Chondrocyte (in vitro differentiated cells): ENCODE data around the gene ANKRD12. TPM values are rescaled to one million over a fixed set of nuclear protein-coding genes. Genes with fewer than 3 reads are reported as not detected.

Experiments
- DNase-seq: peaks from one replicate; pipeline ENCODE4 v3.0.0; 2021; ENCODE audit warnings: mixed read lengths, low spot score
- H3K27ac Mint-ChIP-seq: one replicate; pipeline ENCODE4 v1.8.0; 2021; ENCODE audit warnings: mild to moderate bottlenecking, moderate library complexity, mixed read lengths; ENCODE audit not compliant: unreplicated experiment
- H3K27me3 Mint-ChIP-seq: 2 replicates; pipeline ENCODE4 v1.8.0; 2021; ENCODE audit warnings: low read depth, mixed read lengths
- H3K36me3 Mint-ChIP-seq: 2 replicates; pipeline ENCODE4 v1.8.0; 2021; ENCODE audit warnings: low read depth, mixed read lengths
- H3K4me1 Mint-ChIP-seq: 2 replicates; pipeline ENCODE4 v1.8.0; 2021; ENCODE audit warnings: low read depth, mild to moderate bottlenecking, mixed read lengths
- H3K4me3 Mint-ChIP-seq: one replicate; pipeline ENCODE4 v1.8.0; 2021; ENCODE audit warnings: mild to moderate bottlenecking, moderate library complexity, mixed read lengths; ENCODE audit not compliant: unreplicated experiment
- H3K9me3 Mint-ChIP-seq: 2 replicates; pipeline ENCODE4 v1.8.0; 2021; ENCODE audit warnings: low read depth, mixed read lengths
- total RNA-seq: library from RNA; stranded (reverse); gene quantifications from 3 replicates; pipeline ENCODE4 v1.2.1, GENCODE V29; 2021
- TF ChIP-seq, protein P1 (sequence below): fragments of 200-600 bp; sonication (generic); IDR thresholded peaks from 2 replicates; pipeline ENCODE4 v1.5.0; 2021; ENCODE audit warnings: antibody characterized with exemption, mild to moderate bottlenecking, moderate library complexity

Gene ANKRD12
- total RNA-seq, 1 donor from 2014 or later: 34.0 TPM

DNA sequence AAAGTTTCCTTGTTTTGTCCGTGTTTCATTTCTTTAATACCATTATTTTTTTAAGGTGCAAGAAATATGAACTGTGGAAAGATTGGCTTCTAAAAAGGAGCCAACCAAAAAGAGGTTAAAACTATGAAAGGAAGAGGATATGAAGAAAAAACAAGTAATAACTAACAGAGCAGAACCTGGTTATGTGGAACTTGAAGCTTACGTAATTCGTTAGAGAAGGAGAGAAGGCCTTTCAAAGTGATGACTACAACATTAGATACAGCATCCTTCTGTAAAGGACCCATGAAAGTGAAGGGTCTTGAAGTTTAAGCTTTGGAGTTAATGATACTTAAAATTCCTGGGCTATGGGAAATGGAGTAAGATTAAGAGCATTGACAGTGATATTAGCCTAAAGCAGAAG lies 84.5 kb downstream of the ANKRD12 start:
- TF ChIP-seq, protein P1, sequence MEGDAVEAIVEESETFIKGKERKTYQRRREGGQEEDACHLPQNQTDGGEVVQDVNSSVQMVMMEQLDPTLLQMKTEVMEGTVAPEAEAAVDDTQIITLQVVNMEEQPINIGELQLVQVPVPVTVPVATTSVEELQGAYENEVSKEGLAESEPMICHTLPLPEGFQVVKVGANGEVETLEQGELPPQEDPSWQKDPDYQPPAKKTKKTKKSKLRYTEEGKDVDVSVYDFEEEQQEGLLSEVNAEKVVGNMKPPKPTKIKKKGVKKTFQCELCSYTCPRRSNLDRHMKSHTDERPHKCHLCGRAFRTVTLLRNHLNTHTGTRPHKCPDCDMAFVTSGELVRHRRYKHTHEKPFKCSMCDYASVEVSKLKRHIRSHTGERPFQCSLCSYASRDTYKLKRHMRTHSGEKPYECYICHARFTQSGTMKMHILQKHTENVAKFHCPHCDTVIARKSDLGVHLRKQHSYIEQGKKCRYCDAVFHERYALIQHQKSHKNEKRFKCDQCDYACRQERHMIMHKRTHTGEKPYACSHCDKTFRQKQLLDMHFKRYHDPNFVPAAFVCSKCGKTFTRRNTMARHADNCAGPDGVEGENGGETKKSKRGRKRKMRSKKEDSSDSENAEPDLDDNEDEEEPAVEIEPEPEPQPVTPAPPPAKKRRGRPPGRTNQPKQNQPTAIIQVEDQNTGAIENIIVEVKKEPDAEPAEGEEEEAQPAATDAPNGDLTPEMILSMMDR: no peak
- Mint-ChIP-seq H3K27ac (no peak overlapping the region), H3K4me3 (no peak overlapping the region), H3K4me1 (peaks cover 10% of the 10 kb centered on the region), H3K9me3 (no peaks in the 10 kb centered on the region), H3K36me3 (peaks cover 33% of the 10 kb centered on the region), H3K27me3 (no peaks in the 10 kb centered on the region)
- no peak for DNase-seq

DNA sequence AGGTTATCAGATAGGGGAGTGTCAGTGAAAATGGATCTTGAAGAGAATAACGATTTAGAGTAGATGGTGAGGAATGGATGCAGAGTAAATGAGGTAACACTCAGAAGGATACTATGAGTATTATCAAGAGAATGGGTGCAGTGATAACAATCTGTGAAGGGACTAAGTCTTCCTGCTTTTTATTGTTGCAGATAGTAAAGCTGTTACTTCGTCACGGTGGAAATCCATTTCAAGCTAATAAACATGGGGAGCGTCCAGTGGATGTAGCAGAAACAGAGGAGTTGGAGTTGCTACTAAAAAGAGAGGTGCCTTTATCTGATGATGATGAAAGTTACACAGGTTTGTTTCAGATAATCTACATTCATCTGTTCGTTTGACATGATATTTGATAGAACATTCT lies 85.1 kb downstream of the ANKRD12 start:
- no peaks in the 10 kb centered on the region for H3K9me3 Mint-ChIP-seq
- no peaks in the 10 kb centered on the region for H3K27me3 Mint-ChIP-seq
- peaks cover 10% of the 10 kb centered on the region for H3K4me1 Mint-ChIP-seq
- no peak overlapping the region for H3K4me3 Mint-ChIP-seq
- DNase-seq: no peak
- peaks cover 30% of the 10 kb centered on the region for H3K36me3 Mint-ChIP-seq
- TF ChIP-seq, protein P1: no peak
- no peak overlapping the region for H3K27ac Mint-ChIP-seq

DNA sequence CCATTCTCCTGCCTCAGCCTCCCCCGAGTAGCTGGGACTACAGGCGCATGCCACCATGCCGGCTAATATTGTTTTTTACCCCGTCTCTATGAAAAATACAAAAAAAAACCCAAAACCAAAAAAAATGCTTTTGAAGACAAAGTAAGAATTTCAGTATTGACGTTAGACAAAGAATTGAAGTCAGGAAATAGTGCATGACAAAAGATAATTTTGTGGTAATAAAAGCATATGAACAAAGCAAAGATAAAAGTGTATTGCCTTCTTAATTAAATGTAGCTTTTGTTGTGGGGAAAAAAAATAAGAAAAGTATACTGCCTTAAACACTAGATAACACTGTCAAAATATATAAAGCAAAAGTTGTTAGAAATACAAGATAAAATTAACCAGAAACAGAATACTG lies 86.8 kb downstream of the ANKRD12 start:
- TF ChIP-seq, protein P1: no peak
- H3K4me3 Mint-ChIP-seq: no peak overlapping the region
- H3K4me1 Mint-ChIP-seq: peaks cover under 1% of the 10 kb centered on the region
- no peak for DNase-seq
- H3K36me3 Mint-ChIP-seq: peaks cover 35% of the 10 kb centered on the region
- no peaks in the 10 kb centered on the region for H3K27me3 Mint-ChIP-seq
- no peak overlapping the region for H3K27ac Mint-ChIP-seq
- H3K9me3 Mint-ChIP-seq: no peaks in the 10 kb centered on the region

DNA sequence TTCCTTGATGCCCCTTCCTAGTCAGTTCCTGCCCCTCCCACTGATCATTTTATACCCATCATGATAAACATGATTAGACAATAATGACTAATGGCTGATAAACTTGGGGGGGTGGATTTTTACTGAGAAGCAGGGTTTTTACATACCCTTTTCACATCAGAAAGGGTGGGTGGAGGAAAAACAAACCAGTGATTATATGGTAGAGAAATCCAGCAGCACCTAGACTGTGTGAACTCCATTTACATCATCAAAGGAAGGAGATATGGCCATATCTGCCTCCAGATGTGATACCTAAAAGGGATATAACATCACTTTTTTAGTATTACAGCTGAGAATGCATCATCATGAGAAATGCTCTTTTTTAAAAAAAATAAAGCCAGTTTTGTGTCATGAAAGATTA lies 89.9 kb downstream of the ANKRD12 start:
- H3K4me3 Mint-ChIP-seq: no peak overlapping the region
- H3K27me3 Mint-ChIP-seq: no peaks in the 10 kb centered on the region
- H3K4me1 Mint-ChIP-seq: peaks cover 11% of the 10 kb centered on the region
- peaks cover 3% of the 10 kb centered on the region for H3K9me3 Mint-ChIP-seq
- TF ChIP-seq, protein P1: no peak
- H3K36me3 Mint-ChIP-seq: peaks cover 27% of the 10 kb centered on the region
- no peak for DNase-seq
- no peak overlapping the region for H3K27ac Mint-ChIP-seq

DNA sequence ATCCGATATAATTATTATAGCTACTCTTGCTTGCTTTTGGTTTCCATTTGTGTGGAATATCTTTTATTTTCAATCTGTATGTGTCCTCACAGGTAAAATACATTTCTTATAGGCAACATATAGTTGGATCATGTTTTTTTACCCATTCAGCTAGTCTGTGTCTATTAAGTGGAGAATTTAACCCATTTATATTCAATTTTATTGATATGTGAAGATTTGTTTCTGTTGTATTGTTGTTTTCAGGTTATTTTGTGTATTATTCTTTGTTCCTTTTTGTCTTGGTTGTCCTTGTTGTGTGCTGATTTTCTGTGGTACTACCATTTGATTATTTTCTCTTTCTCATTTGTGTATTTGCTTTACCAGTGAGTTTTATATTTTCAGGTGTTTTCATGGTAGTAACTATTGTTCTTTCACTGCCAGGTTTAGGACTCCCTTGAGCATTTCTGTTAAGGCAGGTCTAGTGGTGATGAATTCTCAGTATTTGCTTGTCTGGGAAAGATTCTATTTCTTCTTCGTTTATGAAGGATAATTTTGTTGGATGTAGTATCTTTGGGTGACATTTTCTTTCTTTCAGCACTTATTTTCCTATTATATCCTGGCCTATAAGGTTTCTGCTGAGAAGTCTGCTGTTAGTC lies 95.4 kb downstream of the ANKRD12 start:
- no peak for DNase-seq
- Mint-ChIP-seq H3K9me3 (peaks cover 20% of the 10 kb centered on the region), H3K4me1 (peaks cover 11% of the 10 kb centered on the region), H3K4me3 (no peak overlapping the region), H3K36me3 (peaks cover 31% of the 10 kb centered on the region), H3K27me3 (no peaks in the 10 kb centered on the region), H3K27ac (no peak overlapping the region)
- TF ChIP-seq, protein P1: no peak
